D721Med (cell line): ENCODE data around the gene EIF3K.

ENCODE experiments used
- DNase-seq: peaks from one replicate; pipeline ENCODE4 v3.0.0; 2011; ENCODE audit warnings: low spot score; ENCODE audit not compliant: insufficient read length
- FAIRE-seq: peaks from 2 replicates; lab custom pipeline; 2011; peaks lifted over from hg19 to GRCh38; lab: Jason Lieb, UNC
- CTCF ChIP-seq: IDR thresholded peaks from 2 replicates; pipeline ENCODE4 v1.5.1; 2012; ENCODE audit warnings: mild to moderate bottlenecking, control low read depth; ENCODE audit not compliant: insufficient read depth; ENCODE audit errors: missing control alignments

Gene EIF3K

GRCh38 chr19:38663957-38664502 is 45.0 kb downstream of the EIF3K start:
- no peak for FAIRE-seq
- no peak for DNase-seq

GRCh38 chr19:38664503-38665211 is 45.7 kb downstream of the EIF3K start:
- DNase-seq: no peak
- FAIRE-seq: no peak
- no peak for TF ChIP-seq CTCF

More at GRCh38 chr19:38663957-38664502, 45.0 kb downstream of the EIF3K start:
- TF ChIP-seq CTCF: no peak

GRCh38 chr19:38665219-38665931 is 46.4 kb downstream of the EIF3K start:
- FAIRE-seq: no peak
- DNase-seq: no peak
- TF ChIP-seq CTCF: no peak

GRCh38 chr19:38665950-38666662 is 47.1 kb downstream of the EIF3K start:
- no peak for TF ChIP-seq CTCF
- no peak for DNase-seq
- no peak for FAIRE-seq

- FAIRE-seq (no peak), DNase-seq (no peak)
- no peak for TF ChIP-seq CTCF
These were observed 47.9 kb downstream of the EIF3K start for GRCh38 chr19:38666663-38667511.

- DNase-seq: no peak
- FAIRE-seq: no peak
- TF ChIP-seq CTCF: no peak
These were observed 48.7 kb downstream of the EIF3K start for GRCh38 chr19:38667661-38668171.
